GM21526 (cell line): ENCODE results near the gene UNC119B.

Source experiments
- ATAC-seq: cut with Tn5 transposase; IDR thresholded peaks from one replicate; pipeline ENCODE4 v1.9.1; 2021; ENCODE audit warnings: moderate library complexity; ENCODE audit not compliant: unreplicated experiment, low FRiP score

The UNC119B gene

GRCh38 chr12:120687578-120688289 lies 22.5 kb upstream of the UNC119B start:
- ATAC-seq: no peak

- ATAC-seq: no peak
Observed at GRCh38 chr12:120688527-120689071, 21.7 kb upstream of the UNC119B start.

- no peak for ATAC-seq
Observed at GRCh38 chr12:120689397-120690082, 20.7 kb upstream of the UNC119B start.

- ATAC-seq: no peak
Observed at GRCh38 chr12:120690083-120690450, 20.2 kb upstream of the UNC119B start.

- ATAC-seq: no peak
Observed at GRCh38 chr12:120690978-120691377, 19.3 kb upstream of the UNC119B start.

- ATAC-seq: no peak
Observed at GRCh38 chr12:120692524-120693033, 17.7 kb upstream of the UNC119B start.

GRCh38 chr12:120693848-120694247 lies 16.4 kb upstream of the UNC119B start:
- ATAC-seq: no peak

- no peak for ATAC-seq
Observed at GRCh38 chr12:120696626-120697025, 13.6 kb upstream of the UNC119B start.

GRCh38 chr12:120697344-120697743 lies 12.9 kb upstream of the UNC119B start:
- no peak for ATAC-seq

- no peak for ATAC-seq
Observed at GRCh38 chr12:120698665-120699064, 11.6 kb upstream of the UNC119B start.

- no peak for ATAC-seq
Observed at GRCh38 chr12:120699553-120699952, 10.7 kb upstream of the UNC119B start.

GRCh38 chr12:120700886-120701285 lies 9.4 kb upstream of the UNC119B start:
- no peak for ATAC-seq

- ATAC-seq: no peak
Observed at GRCh38 chr12:120702637-120703036, 7.6 kb upstream of the UNC119B start.

GRCh38 chr12:120703311-120703942 lies 6.8 kb upstream of the UNC119B start:
- ATAC-seq: no peak

- ATAC-seq: no peak
Observed at GRCh38 chr12:120705618-120706017, 4.6 kb upstream of the UNC119B start.

- no peak for ATAC-seq
Observed at GRCh38 chr12:120706029-120706428, 4.2 kb upstream of the UNC119B start.

GRCh38 chr12:120708651-120709050 lies 1.6 kb upstream of the UNC119B start:
- no peak for ATAC-seq

GRCh38 chr12:120710805-120711296 lies 593 bp downstream of the UNC119B start:
- ATAC-seq: no peak

- ATAC-seq: no peak
Observed at GRCh38 chr12:120711411-120711810, 1.2 kb downstream of the UNC119B start.

- ATAC-seq: no peak
Observed at GRCh38 chr12:120712610-120713009, 2.4 kb downstream of the UNC119B start.

GRCh38 chr12:120713861-120714482 lies 3.7 kb downstream of the UNC119B start:
- ATAC-seq: no peak
